ENCODE results near the gene ECEL1. TPM values are rescaled to one million over a fixed set of nuclear protein-coding genes. Genes with fewer than 3 reads are reported as not detected.
A peak's percentile ranks its signal among the peaks of the same experiment; 100 is the strongest.

Gene ECEL1
- total and polyA plus RNA-seq, 2 of the 4 experiments (the other 2 are of a cell fraction), result not detected

- no peak overlapping the region for H4K91ac ChIP-seq (ENCODE audit: insufficient read depth, low read depth, low read length)
- H2BK5ac ChIP-seq (ENCODE audit: low read depth, low read length, poor library complexity, severe bottlenecking), result no peak overlapping the region
- ChIA-PET POLR2A (ENCODE audit: unreplicated experiment) (interaction anchor here (0.5 kb wide), 1 partner anchor 94 kb away, joined by 6 read pairs; no protein-coding TSS in a partner anchor), CTCF (no interaction called here)
- H2BK20ac ChIP-seq (ENCODE audit: low read depth, low read length), result no peak overlapping the region
- H3K27ac ChIP-seq (ENCODE audit: insufficient read depth, low read length), result no peak overlapping the region
- H2AK5ac ChIP-seq (ENCODE audit: low read depth, low read length), result no peak overlapping the region
- in situ Hi-C loops (cut with MboI; ENCODE audit: low sequenced_read_pairs) (no loop called here), intact Hi-C loops (cut with micrococcal nuclease) (no loop called here), dilution Hi-C loops (cut with HindIII; ENCODE audit: low sequenced_read_pairs, unreplicated experiment) (no loop called here)
- WGBS, 2 experiments (ENCODE audit: extremely low coverage in 2 of 2, insufficient read length in 1 of 2), result 67% methylated on average over 3 of the region's 5 CpGs; no CpG with 5 or more reads in 1 of the 2 experiments
- DNase-seq, result no peak
- no peak overlapping the region for H3K4me2 ChIP-seq (ENCODE audit: low read depth, low read length)
- H3K36me3 ChIP-seq (ENCODE audit: control insufficient read depth, insufficient read depth, low read length), result no peaks in the 10 kb centered on the region
- TF ChIP-seq CTCF (conservative IDR thresholded peaks at IDR 0.05; ENCODE audit: low read depth, low read length) (0 out of 2 replicates have a peak, but pooled peaks have one; percentile 18), SMC3 (IDR thresholded peaks at IDR 0.05; ENCODE audit: low read depth, low read length) (no peak)
- peaks cover 19% of the 10 kb centered on the region for H3K27me3 ChIP-seq (ENCODE audit: control insufficient read depth, insufficient read depth, low read length)
- H4K5ac ChIP-seq (ENCODE audit: low read depth, low read length), result no peak overlapping the region
- no peaks in the 10 kb centered on the region for H3K79me1 ChIP-seq (ENCODE audit: low read depth in 1 of 2, low read length in 2 of 2)
- BruUV-seq (replicated peaks), result no TSS peak
- H3K9me3 ChIP-seq (ENCODE audit: control insufficient read depth, insufficient read depth, low read length), result peaks cover 6% of the 10 kb centered on the region
- H3K4me3 ChIP-seq (ENCODE audit: insufficient read depth, low read depth, low read length), result no peak overlapping the region
- no peak overlapping the region for H3K14ac ChIP-seq (replicated peaks; ENCODE audit: low read depth, low read length)
- no peak overlapping the region for H3K56ac ChIP-seq (ENCODE audit: extremely low read depth, insufficient read depth, low read length)
- no peak overlapping the region for H2AK9ac ChIP-seq (replicated peaks; ENCODE audit: low read depth, low read length, poor library complexity)
- no peaks in the 10 kb centered on the region for H3K9me1 ChIP-seq (ENCODE audit: insufficient read depth, low read length)
- no peaks in the 10 kb centered on the region; the same call in 1 of the 2 replicates for H3K4me1 ChIP-seq (ENCODE audit: control insufficient read depth, insufficient read depth, low read length)
- no peak overlapping the region for H2BK15ac ChIP-seq (ENCODE audit: low read depth, low read length)
- H2BK120ac ChIP-seq (ENCODE audit: low read depth, low read length), result no peak overlapping the region
- no peak overlapping the region for H2AFZ ChIP-seq (replicated peaks; ENCODE audit: low read length, poor library complexity)
- no peak overlapping the region for H4K8ac ChIP-seq (ENCODE audit: low read depth in 2 of 2, low read length in 2 of 2)
- no peak for ATAC-seq (ENCODE audit: low read depth)
- H3K4ac ChIP-seq (ENCODE audit: low read depth, low read length), result no peak overlapping the region
- no peak overlapping the region for H3K23ac ChIP-seq (ENCODE audit: low read depth, low read length)
- no peaks in the 10 kb centered on the region; the same call in 1 of the 2 replicates for H4K20me1 ChIP-seq (ENCODE audit: insufficient read depth, low read length)
- H3K18ac ChIP-seq (ENCODE audit: low read depth, low read length), result no peak overlapping the region
- H3K9ac ChIP-seq (ENCODE audit: low read depth, low read length), result no peak overlapping the region
These were observed 49.4 kb upstream of the ECEL1 start for GRCh38 chr2:232537079-232537478.
